ENCODE measurements around the gene DHTKD1.

DNA sequence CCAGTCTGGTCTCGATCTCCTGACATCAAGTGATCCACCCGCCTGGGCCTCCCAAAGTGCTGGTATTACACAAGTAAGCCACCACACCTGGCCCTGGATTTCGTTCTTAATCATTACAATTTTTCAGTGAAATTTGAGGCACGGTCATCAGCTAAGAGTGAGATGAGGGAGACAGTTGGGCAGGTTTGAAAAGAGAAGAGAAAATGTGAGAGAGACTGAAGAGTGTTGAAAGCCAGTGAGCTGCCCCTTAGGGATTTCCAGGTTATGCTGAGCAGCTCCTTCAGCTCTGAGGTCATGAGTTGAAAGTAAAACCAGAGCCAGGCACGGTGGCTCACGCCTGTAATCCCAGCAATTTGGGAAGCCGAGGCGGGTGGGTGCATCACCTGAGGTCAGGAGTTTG, 20.2 kb upstream of the DHTKD1 start:
- TF ChIP-seq, protein P1, sequence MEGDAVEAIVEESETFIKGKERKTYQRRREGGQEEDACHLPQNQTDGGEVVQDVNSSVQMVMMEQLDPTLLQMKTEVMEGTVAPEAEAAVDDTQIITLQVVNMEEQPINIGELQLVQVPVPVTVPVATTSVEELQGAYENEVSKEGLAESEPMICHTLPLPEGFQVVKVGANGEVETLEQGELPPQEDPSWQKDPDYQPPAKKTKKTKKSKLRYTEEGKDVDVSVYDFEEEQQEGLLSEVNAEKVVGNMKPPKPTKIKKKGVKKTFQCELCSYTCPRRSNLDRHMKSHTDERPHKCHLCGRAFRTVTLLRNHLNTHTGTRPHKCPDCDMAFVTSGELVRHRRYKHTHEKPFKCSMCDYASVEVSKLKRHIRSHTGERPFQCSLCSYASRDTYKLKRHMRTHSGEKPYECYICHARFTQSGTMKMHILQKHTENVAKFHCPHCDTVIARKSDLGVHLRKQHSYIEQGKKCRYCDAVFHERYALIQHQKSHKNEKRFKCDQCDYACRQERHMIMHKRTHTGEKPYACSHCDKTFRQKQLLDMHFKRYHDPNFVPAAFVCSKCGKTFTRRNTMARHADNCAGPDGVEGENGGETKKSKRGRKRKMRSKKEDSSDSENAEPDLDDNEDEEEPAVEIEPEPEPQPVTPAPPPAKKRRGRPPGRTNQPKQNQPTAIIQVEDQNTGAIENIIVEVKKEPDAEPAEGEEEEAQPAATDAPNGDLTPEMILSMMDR (IDR thresholded peaks at IDR 0.05): no peak
- TF ChIP-seq POLR2A (IDR thresholded peaks at IDR 0.05): no peak
